Measurements from ENCODE around the gene ZNF649. TPM values are rescaled to one million over a fixed set of nuclear protein-coding genes. Genes with fewer than 3 reads are reported as not detected.

Gene ZNF649
- total and polyA plus RNA-seq, 10 donors: 3.4 to 19.7 (median 14.0) TPM

- Histone ChIP-seq H3K4me1 (peaks cover 0 to 27% (median 15%) of the 10 kb centered on the region in 6 donors), H3K27ac (peak overlapping the region; percentile 86 to 93 (median 89)), H3K36me3 (peaks cover 10 to 23% (median 19%) of the 10 kb centered on the region in 6 donors), H3K4me3 (peak overlapping the region; percentile 66 to 88 (median 78)), H3K9me3 (peaks cover 8 to 83% (median 71%) of the 10 kb centered on the region in 8 donors), H3K27me3 (replicated peaks in 1 of 7) (no peaks in the 10 kb centered on the region)
- intact Hi-C loops (cut with DNase I; ENCODE audit: low total_unique reads): no loop called here
- TF ChIP-seq CTCF (IDR thresholded peaks at IDR 0.05 in 8 of 11, conservative IDR thresholded peaks at IDR 0.05 in 3 of 11) (no peak), POLR2A (IDR thresholded peaks at IDR 0.05) (no peak), POLR2AphosphoS5 (IDR thresholded peaks at IDR 0.05) (no peak)
- 23 to 40% (median 28%) methylated on average over 11 of the region's 11 CpGs for WGBS, 5 donors
- no peak for DNase-seq
Observed at GRCh38 chr19:51926426-51926783, 21.6 kb upstream of the ZNF649 start.

GRCh38 chr19:51921949-51922348, 17.1 kb upstream of the ZNF649 start:
- H3K36me3 ChIP-seq: no peaks in the 10 kb centered on the region
- H3K4me3 ChIP-seq: no peak overlapping the region
- peaks cover 0 to 6% (median 2%) of the 10 kb centered on the region in 6 donors for H3K4me1 ChIP-seq
- 86 to 97% (median 92%) methylated on average over 8 of the region's 8 CpGs for WGBS, 5 donors
- TF ChIP-seq POLR2A (IDR thresholded peaks at IDR 0.05) (no peak), POLR2AphosphoS5 (IDR thresholded peaks at IDR 0.05) (no peak), CTCF (IDR thresholded peaks at IDR 0.05 in 8 of 11, conservative IDR thresholded peaks at IDR 0.05 in 3 of 11) (no peak)
- DNase-seq: no peak
- H3K27me3 ChIP-seq (replicated peaks in 1 of 7): no peaks in the 10 kb centered on the region
- H3K27ac ChIP-seq: no peak overlapping the region
- peaks cover 24 to 97% (median 95%) of the 10 kb centered on the region in 8 donors for H3K9me3 ChIP-seq
- intact Hi-C loops (cut with DNase I; ENCODE audit: low total_unique reads): no loop called here

GRCh38 chr19:51919606-51920005, 14.8 kb upstream of the ZNF649 start:
- Histone ChIP-seq H3K4me1 (no peaks in the 10 kb centered on the region), H3K27ac (no peak overlapping the region), H3K27me3 (replicated peaks in 1 of 7) (no peaks in the 10 kb centered on the region), H3K36me3 (no peaks in the 10 kb centered on the region), H3K9me3 (peaks cover 38 to 100% (median 100%) of the 10 kb centered on the region in 8 donors), H3K4me3 (no peak overlapping the region)
- 75 to 90% (median 86%) methylated on average over 3 of the region's 3 CpGs for WGBS, 5 donors
- no peak for DNase-seq
- intact Hi-C loops (cut with DNase I; ENCODE audit: low total_unique reads): no loop called here
- TF ChIP-seq CTCF (IDR thresholded peaks at IDR 0.05 in 8 of 11, conservative IDR thresholded peaks at IDR 0.05 in 3 of 11) (no peak), POLR2A (IDR thresholded peaks at IDR 0.05) (no peak), POLR2AphosphoS5 (IDR thresholded peaks at IDR 0.05) (no peak)

GRCh38 chr19:51916167-51916566, 11.3 kb upstream of the ZNF649 start:
- peaks cover 37 to 100% (median 100%) of the 10 kb centered on the region in 8 donors for H3K9me3 ChIP-seq
- TF ChIP-seq POLR2AphosphoS5 (IDR thresholded peaks at IDR 0.05) (no peak), POLR2A (IDR thresholded peaks at IDR 0.05) (no peak), CTCF (IDR thresholded peaks at IDR 0.05 in 8 of 11, conservative IDR thresholded peaks at IDR 0.05 in 3 of 11) (no peak)

More at GRCh38 chr19:51916167-51916566, 11.3 kb upstream of the ZNF649 start:
- intact Hi-C loops (cut with DNase I; ENCODE audit: low total_unique reads): no loop called here
- WGBS, 5 donors: 89 to 97% (median 96%) methylated on average over 1 of the region's 1 CpG
- DNase-seq: no peak
- H3K27me3 ChIP-seq (replicated peaks in 1 of 7): no peaks in the 10 kb centered on the region
- H3K4me1 ChIP-seq: no peaks in the 10 kb centered on the region
- H3K27ac ChIP-seq: no peak overlapping the region
- no peaks in the 10 kb centered on the region for H3K36me3 ChIP-seq
- H3K4me3 ChIP-seq: no peak overlapping the region
